ENCODE results near the gene BCAS3.
"Not testable (repeated sequence)": the region's sequence is repeated elsewhere in the genome, so short reads cannot be mapped to it uniquely, and the experiment has no call there.

The BCAS3 gene

DNA sequence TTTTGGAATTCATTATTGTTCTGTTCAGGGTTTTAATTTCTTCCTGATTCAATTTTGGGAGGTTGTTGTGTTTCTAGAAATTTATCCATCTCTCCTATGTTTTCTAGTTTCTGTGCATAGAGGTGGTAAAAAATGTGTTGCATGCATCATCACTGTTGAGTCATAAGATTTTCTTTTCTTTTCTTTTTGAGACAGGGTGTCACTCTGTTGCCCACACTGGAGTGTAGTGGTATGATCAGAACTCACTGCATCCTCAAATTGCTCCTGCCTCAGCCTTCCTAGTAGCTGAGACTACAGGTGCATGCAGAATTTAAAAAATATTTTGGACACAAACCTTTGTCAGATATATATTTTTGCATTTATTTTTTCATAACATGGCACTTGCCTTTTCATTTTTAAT lies 184.8 kb downstream of the BCAS3 start:
- H3K4me3 ChIP-seq (ENCODE audit: low read depth, low read length), result no peak overlapping the region
- no peak for DNase-seq

DNA sequence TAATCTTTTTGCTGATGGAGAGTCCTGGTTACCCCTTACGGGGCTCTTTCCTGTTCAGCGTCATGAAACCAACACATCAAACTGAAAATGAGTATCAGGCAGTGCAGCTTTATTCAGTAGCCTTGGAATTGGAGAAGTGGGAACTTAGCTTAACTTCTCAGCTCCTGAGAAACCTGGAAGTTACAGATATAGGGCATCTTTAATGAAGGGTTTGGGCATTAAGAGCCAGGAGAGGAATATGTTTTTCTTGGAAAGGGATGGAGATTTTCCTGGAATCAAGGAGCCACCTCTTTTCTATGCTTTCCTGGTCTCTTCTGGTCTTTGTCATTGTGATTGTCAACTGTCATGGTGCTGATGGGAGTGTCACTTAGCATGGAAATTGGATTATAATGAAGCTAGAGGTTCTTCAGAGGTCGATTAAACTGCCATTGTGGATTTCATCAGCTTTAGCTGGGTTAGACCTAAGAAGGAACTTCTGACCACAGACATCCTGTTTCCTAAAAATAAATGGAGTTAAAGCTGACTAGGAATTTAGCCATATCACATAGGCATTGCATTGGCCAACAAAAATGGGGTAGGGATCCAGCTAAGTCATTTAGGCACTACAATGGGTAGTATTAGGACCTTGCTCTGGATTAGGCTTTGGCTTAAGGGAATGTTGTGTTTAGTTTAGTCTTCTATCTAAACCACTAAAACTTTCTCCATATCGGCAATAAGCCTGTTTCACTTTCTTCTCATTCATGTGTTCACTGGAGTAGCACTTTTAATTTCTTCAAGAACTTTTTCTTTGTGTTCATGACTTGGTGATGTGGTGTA lies 186.4 kb downstream of the BCAS3 start:
- H3K9me3 ChIP-seq, result no peaks in the 10 kb centered on the region
- H3K4me3 ChIP-seq (ENCODE audit: low read depth, low read length), result no peak overlapping the region
- no peaks in the 10 kb centered on the region for H3K36me3 ChIP-seq
- no peaks in the 10 kb centered on the region for H3K27me3 ChIP-seq
- TF ChIP-seq, protein P1, sequence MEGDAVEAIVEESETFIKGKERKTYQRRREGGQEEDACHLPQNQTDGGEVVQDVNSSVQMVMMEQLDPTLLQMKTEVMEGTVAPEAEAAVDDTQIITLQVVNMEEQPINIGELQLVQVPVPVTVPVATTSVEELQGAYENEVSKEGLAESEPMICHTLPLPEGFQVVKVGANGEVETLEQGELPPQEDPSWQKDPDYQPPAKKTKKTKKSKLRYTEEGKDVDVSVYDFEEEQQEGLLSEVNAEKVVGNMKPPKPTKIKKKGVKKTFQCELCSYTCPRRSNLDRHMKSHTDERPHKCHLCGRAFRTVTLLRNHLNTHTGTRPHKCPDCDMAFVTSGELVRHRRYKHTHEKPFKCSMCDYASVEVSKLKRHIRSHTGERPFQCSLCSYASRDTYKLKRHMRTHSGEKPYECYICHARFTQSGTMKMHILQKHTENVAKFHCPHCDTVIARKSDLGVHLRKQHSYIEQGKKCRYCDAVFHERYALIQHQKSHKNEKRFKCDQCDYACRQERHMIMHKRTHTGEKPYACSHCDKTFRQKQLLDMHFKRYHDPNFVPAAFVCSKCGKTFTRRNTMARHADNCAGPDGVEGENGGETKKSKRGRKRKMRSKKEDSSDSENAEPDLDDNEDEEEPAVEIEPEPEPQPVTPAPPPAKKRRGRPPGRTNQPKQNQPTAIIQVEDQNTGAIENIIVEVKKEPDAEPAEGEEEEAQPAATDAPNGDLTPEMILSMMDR (IDR thresholded peaks at IDR 0.05; ENCODE audit: low read depth, low read length), result no peak
- DNase-seq, result no peak
- peaks cover 4% of the 10 kb centered on the region; the same call in 1 of the 2 replicates for H3K4me1 ChIP-seq

More for the DNA sequence above, 184.8 kb downstream of the BCAS3 start:
- TF ChIP-seq, protein P1 (IDR thresholded peaks at IDR 0.05; ENCODE audit: low read depth, low read length), result no peak
- Histone ChIP-seq H3K36me3 (no peaks in the 10 kb centered on the region), H3K4me1 (peaks cover 4% of the 10 kb centered on the region; the same call in 1 of the 2 replicates), H3K9me3 (no peaks in the 10 kb centered on the region), H3K27me3 (no peaks in the 10 kb centered on the region)

GRCh38 chr17:60864708-60865005 lies 187.0 kb downstream of the BCAS3 start:
- no peak for DNase-seq
- peaks cover 4% of the 10 kb centered on the region; the same call in 1 of the 2 replicates for H3K4me1 ChIP-seq
- H3K4me3 ChIP-seq (ENCODE audit: low read depth, low read length), result no peak overlapping the region
- no peaks in the 10 kb centered on the region for H3K27me3 ChIP-seq
- TF ChIP-seq, protein P1 (IDR thresholded peaks at IDR 0.05; ENCODE audit: low read depth, low read length), result no peak
- no peaks in the 10 kb centered on the region for H3K9me3 ChIP-seq
- H3K36me3 ChIP-seq, result no peaks in the 10 kb centered on the region

DNA sequence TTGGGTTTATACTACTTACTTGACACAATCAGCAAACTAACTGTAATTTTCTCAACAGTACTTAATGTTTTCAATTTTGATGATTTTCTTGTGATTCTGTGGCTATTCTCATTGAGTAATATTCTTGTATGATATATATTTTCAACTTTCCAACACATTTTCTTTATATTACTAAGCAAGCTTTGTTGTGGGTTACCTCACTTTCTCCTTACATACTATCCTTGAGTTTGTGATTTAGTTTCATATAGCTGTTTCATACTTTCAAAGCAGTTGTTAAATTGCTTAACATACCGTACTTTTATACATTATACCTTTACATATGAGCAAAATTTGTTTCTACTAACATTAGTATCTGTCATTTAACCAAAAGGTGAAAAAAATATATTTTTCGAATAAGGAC lies 197.1 kb downstream of the BCAS3 start:
- no peak for DNase-seq
- TF ChIP-seq, protein P1 (IDR thresholded peaks at IDR 0.05; ENCODE audit: low read depth, low read length), result no peak
- Histone ChIP-seq H3K27me3 (no peaks in the 10 kb centered on the region), H3K36me3 (no peaks in the 10 kb centered on the region), H3K9me3 (no peaks in the 10 kb centered on the region), H3K4me1 (no peaks in the 10 kb centered on the region), H3K4me3 (ENCODE audit: low read depth, low read length) (no peak overlapping the region)

GRCh38 chr17:60886731-60887613 lies 209.3 kb downstream of the BCAS3 start:
- not testable (repeated sequence) for H3K27me3 ChIP-seq; H3K4me1 ChIP-seq; H3K36me3 ChIP-seq; H3K9me3 ChIP-seq; DNase-seq; H3K4me3 ChIP-seq (ENCODE audit: low read depth, low read length)

DNA sequence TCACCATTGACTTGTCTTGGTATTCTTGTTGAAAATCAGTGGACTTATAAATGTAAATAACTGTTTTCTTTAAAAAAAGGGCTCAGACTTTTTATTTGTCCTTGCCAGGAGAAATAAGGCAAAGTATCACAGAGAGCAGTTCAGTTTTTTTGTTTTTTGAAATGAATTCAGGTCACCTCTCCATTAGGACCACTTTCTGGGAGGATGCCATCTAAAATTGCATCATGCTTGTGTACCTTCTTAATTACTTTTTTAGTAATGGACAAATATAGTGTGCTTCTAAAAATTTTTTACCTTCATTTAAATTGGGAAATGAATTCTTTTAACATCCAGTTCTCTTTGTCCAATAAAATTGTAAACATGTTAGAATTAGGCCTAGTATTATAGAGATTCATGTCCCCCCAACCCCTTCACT lies 210.0 kb downstream of the BCAS3 start:
- DNase-seq, result no peak
- Histone ChIP-seq H3K9me3 (no peaks in the 10 kb centered on the region), H3K4me1 (no peaks in the 10 kb centered on the region), H3K4me3 (ENCODE audit: low read depth, low read length) (no peak overlapping the region), H3K27me3 (no peaks in the 10 kb centered on the region), H3K36me3 (no peaks in the 10 kb centered on the region)
- TF ChIP-seq, protein P1 (IDR thresholded peaks at IDR 0.05; ENCODE audit: low read depth, low read length), result no peak
